Measurements from ENCODE around the gene CACNA1C.
A peak's percentile ranks its signal among the peaks of the same experiment; 100 is the strongest.

The CACNA1C gene

DNA sequence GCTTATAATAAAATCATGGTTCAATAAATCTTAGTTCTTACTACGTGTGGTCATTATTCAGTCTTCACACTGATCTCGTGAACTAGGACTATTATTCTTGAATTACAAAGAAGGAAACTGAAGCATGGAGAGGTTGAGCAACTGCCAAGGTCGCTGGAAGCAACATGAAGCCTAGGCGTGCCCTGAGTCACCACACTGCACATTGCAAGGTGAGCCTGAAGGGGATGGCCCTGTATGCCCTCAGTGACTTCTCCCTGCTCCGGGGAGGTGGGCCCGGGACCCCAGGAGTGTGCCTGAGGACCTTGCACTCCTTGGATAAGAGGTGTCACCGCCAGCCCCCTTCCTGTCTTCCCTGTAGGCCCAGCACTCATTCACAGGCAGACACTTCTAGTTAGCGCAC, 161.6 kb downstream of the CACNA1C start:
- no peak for TF ChIP-seq Cebpa-rat (IDR thresholded peaks at IDR 0.05)
- no peaks in the 10 kb centered on the region for H3K9me3 ChIP-seq (replicated peaks in 1 of 11)

DNA sequence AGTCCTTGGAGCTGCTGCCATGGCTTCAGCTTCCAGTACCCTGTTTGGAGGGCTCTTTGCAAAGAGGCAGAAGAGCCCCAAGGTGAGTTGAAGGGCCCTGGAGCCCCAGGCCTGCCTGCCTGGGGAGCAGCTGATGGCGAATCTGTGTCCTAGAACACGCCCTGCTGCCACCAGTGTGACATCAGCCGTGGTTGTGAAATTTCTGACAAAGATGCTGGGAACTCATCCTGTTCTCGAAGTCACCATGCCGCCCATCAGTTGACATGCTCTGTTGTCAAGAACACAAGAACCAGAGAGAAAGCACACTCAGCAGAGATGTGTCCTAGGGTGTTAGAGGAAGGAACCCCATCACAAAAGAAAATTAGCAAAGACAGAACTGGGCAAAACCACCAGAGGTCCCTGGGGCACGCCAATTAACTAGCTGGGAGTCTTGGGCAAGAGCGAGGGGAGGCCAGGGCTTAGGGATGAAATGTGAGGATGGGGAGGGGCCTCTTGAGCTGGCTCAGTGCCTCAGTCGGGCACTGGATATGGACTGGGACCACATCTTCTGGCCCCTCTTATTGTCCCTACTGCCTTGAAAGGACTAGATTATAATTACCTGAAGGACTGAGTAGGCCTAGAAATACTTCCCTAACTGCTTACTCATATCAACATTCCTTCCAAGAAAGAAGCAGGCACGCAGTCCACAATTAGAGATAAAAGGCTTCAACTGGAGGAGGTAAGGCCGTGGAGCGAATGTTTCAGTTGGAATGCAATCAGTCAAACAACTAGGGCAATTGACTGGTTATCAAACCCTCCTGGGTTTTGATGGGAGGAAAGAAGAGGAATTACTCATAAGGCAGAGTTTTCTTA, 163.1 kb downstream of the CACNA1C start:
- H3K4me2 ChIP-seq = peak overlapping the region in 10 of 11 experiments; percentile 6 to 60 (median 24); a peak in 15 of 22 replicates
- no peaks in the 10 kb centered on the region for H4K20me1 ChIP-seq
- peaks cover 0 to 15% (median 10%) of the 10 kb centered on the region in 10 experiments; a peak in 13 of 20 replicates for H3K4me1 ChIP-seq
- no peak overlapping the region for H3K27ac ChIP-seq
- no peak overlapping the region for H3K9ac ChIP-seq
- no peaks in the 10 kb centered on the region for H3K36me3 ChIP-seq
- no peak for TF ChIP-seq Cebpa-rat (IDR thresholded peaks at IDR 0.05)
- no peak overlapping the region for H3K4me3 ChIP-seq
- no peaks in the 10 kb centered on the region for H3K9me3 ChIP-seq (replicated peaks in 1 of 11)
- no peaks in the 10 kb centered on the region for H3K27me3 ChIP-seq

More for the DNA sequence above, 161.6 kb downstream of the CACNA1C start:
- Histone ChIP-seq H3K36me3 (no peaks in the 10 kb centered on the region), H3K4me3 (no peak overlapping the region), H3K9ac (no peak overlapping the region), H3K27me3 (no peaks in the 10 kb centered on the region), H3K4me2 (no peak overlapping the region), H4K20me1 (no peaks in the 10 kb centered on the region), H3K4me1 (peaks cover 0 to 27% (median 18%) of the 10 kb centered on the region in 10 experiments; a peak in 15 of 20 replicates), H3K27ac (no peak overlapping the region)

DNA sequence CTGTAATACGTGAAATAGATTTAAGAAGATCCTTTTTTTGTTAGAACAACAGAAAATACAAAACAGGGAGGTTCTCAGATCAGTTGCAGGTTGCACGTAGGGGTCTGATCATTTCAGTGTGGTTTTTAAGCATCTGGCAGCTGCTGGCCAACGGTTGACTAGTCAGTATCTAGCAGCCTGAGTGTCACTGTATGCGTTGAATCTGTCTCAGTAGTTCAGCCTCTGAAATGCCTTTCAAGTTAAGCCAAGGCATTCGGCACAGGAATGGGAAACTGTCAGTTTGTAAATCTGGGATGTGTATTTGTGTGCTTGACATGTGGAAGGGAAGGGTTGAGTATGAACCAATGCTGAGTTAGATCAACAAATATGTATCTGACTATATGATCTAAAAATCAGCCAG, 165.9 kb downstream of the CACNA1C start:
- Histone ChIP-seq H4K20me1 (no peaks in the 10 kb centered on the region), H3K27me3 (no peaks in the 10 kb centered on the region)

DNA sequence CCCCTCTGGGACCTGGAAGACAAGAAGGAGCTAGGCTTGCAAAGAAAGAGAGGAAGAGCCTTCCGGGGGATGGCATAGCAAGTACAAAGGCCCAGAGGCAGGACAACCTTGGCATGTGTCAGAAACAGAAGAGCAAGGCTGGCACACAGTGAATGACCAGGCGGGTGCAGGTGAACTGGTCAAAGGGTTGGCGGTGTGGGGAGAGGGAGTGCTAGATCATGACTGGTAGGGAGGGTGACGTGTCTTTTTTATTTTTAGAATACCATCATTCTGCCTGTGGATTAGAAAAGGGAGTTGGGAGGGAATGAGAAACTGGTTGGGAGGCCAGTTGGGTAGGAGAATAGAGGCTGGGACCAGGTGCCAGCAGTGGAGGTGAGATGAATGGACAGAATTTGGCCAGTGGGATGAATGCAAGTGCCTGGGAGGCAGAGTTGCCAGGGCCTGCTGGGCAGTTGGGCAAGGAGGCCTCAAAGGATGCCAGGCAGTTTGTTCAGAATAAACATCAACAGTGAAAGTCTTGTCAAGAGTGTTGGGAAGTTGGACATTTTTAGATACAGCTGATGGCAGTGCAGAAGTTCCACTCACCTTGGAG, 168.3 kb downstream of the CACNA1C start:
- Histone ChIP-seq H3K4me1 (peaks cover 0 to 10% (median 1%) of the 10 kb centered on the region in 10 experiments; a peak in 9 of 20 replicates), H3K4me3 (no peak overlapping the region), H3K9ac (no peak overlapping the region), H3K27me3 (no peaks in the 10 kb centered on the region), H3K4me2 (no peak overlapping the region), H3K27ac (no peak overlapping the region), H3K9me3 (replicated peaks in 1 of 11) (no peaks in the 10 kb centered on the region), H3K36me3 (no peaks in the 10 kb centered on the region), H4K20me1 (no peaks in the 10 kb centered on the region)
- no peak for TF ChIP-seq Cebpa-rat (IDR thresholded peaks at IDR 0.05)

More for the DNA sequence above, 165.9 kb downstream of the CACNA1C start:
- peak overlapping the region in 3 of 11 experiments; percentile 0 to 23 (median 10); a peak in 2 of 22 replicates for H3K4me2 ChIP-seq
- H3K36me3 ChIP-seq = no peaks in the 10 kb centered on the region
- H3K4me3 ChIP-seq = no peak overlapping the region
- H3K27ac ChIP-seq = no peak overlapping the region
- H3K4me1 ChIP-seq = peaks cover 0 to 15% (median 10%) of the 10 kb centered on the region in 10 experiments; a peak in 13 of 20 replicates
- H3K9me3 ChIP-seq (replicated peaks in 1 of 11) = no peaks in the 10 kb centered on the region
- H3K9ac ChIP-seq = no peak overlapping the region
- TF ChIP-seq Cebpa-rat (IDR thresholded peaks at IDR 0.05) = no peak

DNA sequence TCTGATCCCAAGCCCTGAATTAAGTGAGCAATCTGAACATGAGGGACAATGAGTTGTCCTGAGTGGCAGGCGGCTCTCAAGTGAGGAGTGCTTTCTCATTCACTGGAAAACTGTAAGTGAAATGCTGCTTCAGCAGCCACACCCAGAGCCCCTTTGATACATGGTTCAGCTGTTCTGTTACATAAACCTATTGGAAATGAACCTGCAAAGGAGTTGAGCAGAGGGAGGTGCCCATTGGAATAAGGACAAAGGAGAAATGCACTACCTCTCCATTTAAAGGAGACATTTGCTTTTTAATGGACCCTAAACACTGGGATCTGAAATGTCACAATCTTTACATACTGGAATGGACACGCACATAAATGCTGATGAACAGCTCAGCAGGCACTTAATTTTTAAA, 169.9 kb downstream of the CACNA1C start:
- no peak for TF ChIP-seq Cebpa-rat (IDR thresholded peaks at IDR 0.05)
- no peaks in the 10 kb centered on the region for H3K27me3 ChIP-seq
- H3K9me3 ChIP-seq (replicated peaks in 1 of 11) = no peaks in the 10 kb centered on the region
- no peaks in the 10 kb centered on the region for H3K36me3 ChIP-seq
- H3K4me3 ChIP-seq = no peak overlapping the region
- no peak overlapping the region for H3K27ac ChIP-seq
- peaks cover 0 to 10% (median 0%) of the 10 kb centered on the region in 10 experiments; a peak in 3 of 20 replicates for H3K4me1 ChIP-seq
- no peaks in the 10 kb centered on the region for H4K20me1 ChIP-seq
- no peak overlapping the region for H3K9ac ChIP-seq
- H3K4me2 ChIP-seq = no peak overlapping the region

DNA sequence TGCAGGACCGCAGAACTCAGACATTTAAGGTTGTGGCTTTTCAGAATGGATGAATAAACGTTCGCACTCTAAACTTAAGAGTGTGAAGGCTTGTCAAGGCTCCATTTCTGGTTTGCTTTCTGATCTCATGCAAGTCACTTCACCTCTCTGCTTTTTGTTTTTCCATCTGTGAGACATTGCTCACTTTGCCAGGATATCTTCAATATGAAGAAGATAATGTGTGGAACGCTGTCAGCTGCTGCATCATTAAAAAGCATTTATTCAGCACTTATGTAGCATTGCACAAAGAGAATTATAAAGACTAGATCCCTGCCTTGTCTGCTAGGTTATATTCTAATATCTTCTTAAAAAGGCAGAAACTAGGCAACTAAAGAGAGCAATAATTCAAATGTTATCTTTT, 172.2 kb downstream of the CACNA1C start:
- Histone ChIP-seq H3K4me3 (no peak overlapping the region), H3K27me3 (no peaks in the 10 kb centered on the region), H3K4me2 (no peak overlapping the region), H3K4me1 (peaks cover 0 to 7% (median 0%) of the 10 kb centered on the region in 10 experiments; a peak in 4 of 20 replicates), H3K27ac (no peak overlapping the region), H3K9me3 (replicated peaks in 1 of 11) (no peaks in the 10 kb centered on the region), H4K20me1 (no peaks in the 10 kb centered on the region), H3K36me3 (no peaks in the 10 kb centered on the region), H3K9ac (no peak overlapping the region)
- no peak for TF ChIP-seq Cebpa-rat (IDR thresholded peaks at IDR 0.05)

DNA sequence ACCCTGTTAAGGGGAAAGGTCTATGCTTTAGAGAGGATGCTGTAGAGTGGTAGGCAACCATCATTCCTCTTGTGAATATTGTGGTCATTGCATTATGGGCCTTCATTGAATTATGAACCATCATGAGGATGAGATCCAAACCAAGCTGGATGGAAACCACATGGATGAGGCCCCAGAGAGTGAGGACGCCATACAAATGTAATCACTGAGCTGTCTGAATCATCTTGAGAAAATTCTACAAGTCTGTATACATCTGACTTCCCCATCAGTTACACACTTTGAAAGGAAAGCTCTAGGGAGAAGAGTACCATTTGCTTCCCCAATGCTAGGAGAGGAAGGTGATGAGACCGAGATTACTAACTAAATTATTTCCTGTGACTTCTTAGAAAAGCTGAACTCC, 172.9 kb downstream of the CACNA1C start:
- Histone ChIP-seq H3K9me3 (replicated peaks in 1 of 11) (no peaks in the 10 kb centered on the region), H3K9ac (no peak overlapping the region), H3K4me3 (no peak overlapping the region), H3K27ac (no peak overlapping the region), H3K4me2 (no peak overlapping the region), H3K27me3 (no peaks in the 10 kb centered on the region), H3K4me1 (peaks cover 0 to 7% (median 0%) of the 10 kb centered on the region in 10 experiments; a peak in 4 of 20 replicates), H3K36me3 (no peaks in the 10 kb centered on the region), H4K20me1 (no peaks in the 10 kb centered on the region)
- TF ChIP-seq Cebpa-rat (IDR thresholded peaks at IDR 0.05) = no peak

DNA sequence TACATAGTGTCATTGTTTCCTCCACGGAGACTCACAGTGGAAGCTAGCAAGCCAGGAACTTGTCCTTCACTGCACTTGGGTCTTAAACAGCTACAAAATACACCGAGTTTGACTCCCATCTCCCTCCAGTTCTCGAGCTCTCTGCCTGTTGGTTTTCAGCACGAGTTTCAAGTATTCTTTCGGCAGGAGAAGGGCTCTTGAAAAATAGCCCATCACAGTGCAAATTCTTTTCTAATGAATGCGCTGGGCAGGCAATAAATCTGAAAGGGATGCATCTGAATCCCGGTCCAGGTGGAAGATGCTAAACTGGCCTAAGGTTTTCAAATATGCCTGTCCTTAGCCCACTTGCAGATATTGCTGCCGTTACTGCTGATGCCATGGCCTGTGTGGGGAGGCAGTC, 173.9 kb downstream of the CACNA1C start:
- no peak overlapping the region for H3K27ac ChIP-seq
- H3K4me2 ChIP-seq = no peak overlapping the region
- H3K36me3 ChIP-seq = no peaks in the 10 kb centered on the region
- peaks cover 0 to 7% (median 0%) of the 10 kb centered on the region in 10 experiments; a peak in 4 of 20 replicates for H3K4me1 ChIP-seq
- TF ChIP-seq Cebpa-rat (IDR thresholded peaks at IDR 0.05) = no peak
- H4K20me1 ChIP-seq = no peaks in the 10 kb centered on the region
- no peak overlapping the region for H3K4me3 ChIP-seq
- H3K9me3 ChIP-seq (replicated peaks in 1 of 11) = no peaks in the 10 kb centered on the region
- H3K27me3 ChIP-seq = no peaks in the 10 kb centered on the region
- no peak overlapping the region for H3K9ac ChIP-seq

DNA sequence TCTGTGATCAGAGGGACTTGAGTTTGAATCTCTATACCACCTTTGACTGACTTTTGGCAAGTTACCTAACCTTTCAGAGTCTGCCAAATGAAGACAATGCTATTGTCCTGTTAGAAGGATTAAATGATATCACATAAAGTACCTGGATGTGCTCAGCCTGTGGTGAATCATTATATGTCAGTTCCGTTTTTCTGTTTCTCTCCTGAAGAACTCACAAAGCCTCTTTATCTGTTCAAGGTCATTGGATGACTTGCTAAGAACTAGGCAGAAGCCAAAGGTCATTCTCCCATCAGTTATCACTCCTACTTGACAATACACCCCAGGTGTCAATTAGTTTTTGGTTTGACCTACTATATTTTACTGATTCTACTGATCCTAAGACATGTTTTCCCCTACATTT, 174.6 kb downstream of the CACNA1C start:
- no peak overlapping the region for H3K27ac ChIP-seq
- no peak overlapping the region for H3K4me3 ChIP-seq
- no peak overlapping the region for H3K4me2 ChIP-seq
- no peaks in the 10 kb centered on the region for H3K36me3 ChIP-seq
- no peaks in the 10 kb centered on the region for H3K9me3 ChIP-seq (replicated peaks in 1 of 11)
- H3K4me1 ChIP-seq = peaks cover 0 to 7% (median 0%) of the 10 kb centered on the region in 10 experiments; a peak in 4 of 20 replicates
- no peak overlapping the region for H3K9ac ChIP-seq
- H4K20me1 ChIP-seq = no peaks in the 10 kb centered on the region
- no peak for TF ChIP-seq Cebpa-rat (IDR thresholded peaks at IDR 0.05)
- H3K27me3 ChIP-seq = no peaks in the 10 kb centered on the region
